ENCODE measurements around the gene DNAI4. TPM values are rescaled to one million over a fixed set of nuclear protein-coding genes. Genes with fewer than 3 reads are reported as not detected.

The DNAI4 gene
- total RNA-seq, 1 experiment from 2014 or later, result 3.9 TPM

- Histone ChIP-seq H3K27ac (ENCODE audit: low read depth, low read length) (no peak overlapping the region), H3K9me3 (ENCODE audit: control insufficient read depth in 1 of 2, insufficient read depth in 1 of 2, low read depth in 1 of 2, low read length in 2 of 2) (no peaks in the 10 kb centered on the region), H3K9me2 (ENCODE audit: insufficient read depth) (no peaks in the 10 kb centered on the region), H3K4me1 (ENCODE audit: control insufficient read depth in 1 of 2, insufficient read depth in 2 of 2, low read length in 2 of 2) (peaks cover 0 to 14% of the 10 kb centered on the region in 2 experiments; a peak in 1 of 4 replicates), H4K20me1 (ENCODE audit: insufficient read depth) (no peaks in the 10 kb centered on the region), H3K27me3 (ENCODE audit: insufficient read depth, low read length) (no peaks in the 10 kb centered on the region), H3K79me2 (ENCODE audit: insufficient read depth, low read length) (peaks cover 18% of the 10 kb centered on the region), H3K4me2 (ENCODE audit: low read length) (no peak overlapping the region), H2AFZ (ENCODE audit: low read depth, low read length, poor library complexity, severe bottlenecking) (no peak overlapping the region), H3K4me3 (replicated peaks in 1 of 2; ENCODE audit: low read depth in 1 of 2, low read length in 2 of 2) (no peak overlapping the region), H3K36me3 (ENCODE audit: control insufficient read depth in 1 of 2, insufficient read depth in 2 of 2, low read length in 2 of 2) (no peaks in the 10 kb centered on the region), H3K9ac (ENCODE audit: low read length) (no peak overlapping the region)
- ATAC-seq, result no peak
- intact Hi-C loops (cut with micrococcal nuclease), result no loop called here
- RAD21 ChIA-PET (ENCODE audit: low non-redundant PET in 1 of 2, low total read pairs in 2 of 2, uncharacterized antibody in 2 of 2, unreplicated experiment in 2 of 2), result no interaction called here
- no peak for TF ChIP-seq CBX3 (IDR thresholded peaks at IDR 0.05; ENCODE audit: low read depth)
- no peak for TF ChIP-seq MAX (IDR thresholded peaks at IDR 0.05)
- TF ChIP-seq SRF (IDR thresholded peaks at IDR 0.05; ENCODE audit: low read depth), result no peak
- TF ChIP-seq ZFX (IDR thresholded peaks at IDR 0.05), result no peak
- TF ChIP-seq EGR1 (IDR thresholded peaks at IDR 0.05; ENCODE audit: low read depth), result no peak
- no peak for TF ChIP-seq POLR2A (IDR thresholded peaks at IDR 0.05; ENCODE audit: borderline replicate concordance, extremely low read depth, insufficient read depth, insufficient read length)
- no peak for TF ChIP-seq CTCF (IDR thresholded peaks at IDR 0.05 in 2 of 3, conservative IDR thresholded peaks at IDR 0.05 in 1 of 3; ENCODE audit: borderline replicate concordance in 1 of 3, insufficient read depth in 1 of 3, low read depth in 2 of 3, low read length in 2 of 3)
- TF ChIP-seq ATF3 (IDR thresholded peaks at IDR 0.05), result no peak
- TF ChIP-seq JUND (IDR thresholded peaks at IDR 0.05), result no peak
- TF ChIP-seq TCF7L2 (IDR thresholded peaks at IDR 0.05; ENCODE audit: borderline replicate concordance, extremely low read depth, insufficient read depth, insufficient read length), result no peak
- TF ChIP-seq YY1 (IDR thresholded peaks at IDR 0.05; ENCODE audit: extremely low read depth, insufficient replicate concordance, low read depth, low read length), result no peak
- no peak for TF ChIP-seq FOSL1 (IDR thresholded peaks at IDR 0.05; ENCODE audit: low read depth)
- no peak for TF ChIP-seq ZNF274 (IDR thresholded peaks at IDR 0.05; ENCODE audit: low read depth, low read length)
- no peak for TF ChIP-seq RAD21 (IDR thresholded peaks at IDR 0.05; ENCODE audit: low read depth)
- TF ChIP-seq ELF1 (IDR thresholded peaks at IDR 0.05; ENCODE audit: borderline replicate concordance, low read depth), result no peak
- TF ChIP-seq EZH2phosphoT487 (IDR thresholded peaks at IDR 0.05; ENCODE audit: borderline replicate concordance), result no peak
- no peak for TF ChIP-seq POLR2AphosphoS5 (IDR thresholded peaks at IDR 0.05; ENCODE audit: low read depth, low read length)
- POLR2A ChIA-PET, result no interaction called here
- DNase-seq (ENCODE audit: low read depth, low spot score), result no peak
- no TSS peak for BruUV-seq (replicated peaks)
- CTCF ChIA-PET, result no interaction called here
Measured at GRCh38 chr1:66919063-66919462, 5.6 kb downstream of the DNAI4 start.
